SKM-1 (cell line): Measurements from ENCODE around the gene MARS1.
"Not testable (repeated sequence)": the region's sequence is repeated elsewhere in the genome, so short reads cannot be mapped to it uniquely, and the experiment has no call there.

Source experiments
- DNase-seq: peaks from one replicate; lab custom pipeline; 2025; ENCODE audit not compliant: unreplicated experiment; lab: John Stamatoyannopoulos, UW

Gene MARS1

GRCh38 chr12:57487597-57488401, at the start of gene MARS1:
TSS of gene MARS1 (plus strand) at chr12:57488068. CDS start at chr12:57488091, 23 bp downstream.
- DNase-seq: peak; percentile 77

- no peak for DNase-seq
These were observed 49.5 kb upstream of the MARS1 start for GRCh38 chr12:57438400-57438799.

GRCh38 chr12:57439762-57440266, 48.1 kb upstream of the MARS1 start:
- DNase-seq: no peak

GRCh38 chr12:57441393-57441792, 46.5 kb upstream of the MARS1 start:
- not testable (repeated sequence) for DNase-seq

- no peak for DNase-seq
These were observed 45.9 kb upstream of the MARS1 start for GRCh38 chr12:57441846-57442427.

- DNase-seq: not testable (repeated sequence)
These were observed 43.5 kb upstream of the MARS1 start for GRCh38 chr12:57444337-57444736.

GRCh38 chr12:57444744-57445143, 43.1 kb upstream of the MARS1 start:
- no peak for DNase-seq

GRCh38 chr12:57446292-57446960, 41.4 kb upstream of the MARS1 start:
- no peak for DNase-seq

GRCh38 chr12:57448669-57449068, 39.2 kb upstream of the MARS1 start:
- DNase-seq: no peak

- DNase-seq: no peak
These were observed 38.5 kb upstream of the MARS1 start for GRCh38 chr12:57449375-57449774.

GRCh38 chr12:57450057-57450456, 37.8 kb upstream of the MARS1 start:
- DNase-seq: no peak

GRCh38 chr12:57451233-57451778, 36.6 kb upstream of the MARS1 start:
- no peak for DNase-seq

- no peak for DNase-seq
These were observed 35.5 kb upstream of the MARS1 start for GRCh38 chr12:57452181-57452936.

GRCh38 chr12:57452937-57453509, 34.8 kb upstream of the MARS1 start:
- DNase-seq: no peak

- no peak for DNase-seq
These were observed 33.7 kb upstream of the MARS1 start for GRCh38 chr12:57454213-57454565.

GRCh38 chr12:57454566-57455373, 33.1 kb upstream of the MARS1 start, which contains the start of gene INHBE:
TSS of gene INHBE (plus strand) at chr12:57455307. CDS start at chr12:57455537, 230 bp downstream.
- no peak for DNase-seq

GRCh38 chr12:57455374-57456144, 32.3 kb upstream of the MARS1 start:
- no peak for DNase-seq

GRCh38 chr12:57456145-57456700, 31.6 kb upstream of the MARS1 start:
- DNase-seq: no peak
